HEK293 (cell line): Measurements from ENCODE around the gene RYR2.

Experiments used
- CTCF ChIP-seq: fragments of 450-650 bp; formaldehyde crosslinking; IDR thresholded peaks from 2 replicates; pipeline ENCODE4 v1.5.1; 2016; ENCODE audit warnings: missing biosample characterization, missing genetic modification characterization
- KLF10 ChIP-seq: fragments of 450-650 bp; IDR thresholded peaks from 2 replicates; pipeline ENCODE4 v1.5.1; 2018; ENCODE audit warnings: missing biosample characterization, mild to moderate bottlenecking, missing genetic modification characterization
- KLF17 ChIP-seq: fragments of 450-650 bp; formaldehyde crosslinking; IDR thresholded peaks from 2 replicates; pipeline ENCODE4 v1.5.1; 2016; ENCODE audit warnings: missing biosample characterization, missing genetic modification characterization
- MZF1 ChIP-seq: fragments of 450-650 bp; formaldehyde crosslinking; IDR thresholded peaks from 2 replicates; pipeline ENCODE4 v1.5.1; 2017; ENCODE audit warnings: missing biosample characterization, missing genetic modification characterization, borderline replicate concordance
- SP2 ChIP-seq: fragments of 450-650 bp; formaldehyde crosslinking; IDR thresholded peaks from 2 replicates; pipeline ENCODE4 v1.5.1; 2016; ENCODE audit warnings: missing biosample characterization, missing genetic modification characterization
- SP7 ChIP-seq: fragments of 450-650 bp; formaldehyde crosslinking; IDR thresholded peaks from 2 replicates; pipeline ENCODE4 v1.5.1; 2016; ENCODE audit warnings: missing biosample characterization, missing genetic modification characterization
- ZBTB20 ChIP-seq: fragments of 450-650 bp; formaldehyde crosslinking; IDR thresholded peaks from 2 replicates; pipeline ENCODE4 v1.5.1; 2016; ENCODE audit warnings: missing biosample characterization, missing genetic modification characterization
- ZFP37 ChIP-seq: fragments of 450-650 bp; formaldehyde crosslinking; IDR thresholded peaks from 2 replicates; pipeline ENCODE4 v1.5.1; 2016; ENCODE audit warnings: missing biosample characterization, missing genetic modification characterization
- ZFP69B ChIP-seq: fragments of 450-650 bp; formaldehyde crosslinking; IDR thresholded peaks from 2 replicates; pipeline ENCODE4 v1.5.1; 2016; ENCODE audit warnings: missing biosample characterization, missing genetic modification characterization
- ZNF292 ChIP-seq: fragments of 450-650 bp; formaldehyde crosslinking; IDR thresholded peaks from 2 replicates; pipeline ENCODE4 v1.5.1; 2016; ENCODE audit warnings: low read depth, missing biosample characterization, missing genetic modification characterization, borderline replicate concordance
- ZNF324 ChIP-seq: fragments of 450-650 bp; formaldehyde crosslinking; IDR thresholded peaks from 2 replicates; pipeline ENCODE4 v1.5.1; 2016; ENCODE audit warnings: missing biosample characterization, missing genetic modification characterization
- ZNF362 ChIP-seq: fragments of 450-650 bp; formaldehyde crosslinking; IDR thresholded peaks from 2 replicates; pipeline ENCODE4 v1.5.1; 2016; ENCODE audit warnings: missing biosample characterization, missing genetic modification characterization
- ZNF398 ChIP-seq: fragments of 450-650 bp; formaldehyde crosslinking; IDR thresholded peaks from 2 replicates; pipeline ENCODE4 v1.5.1; 2017; ENCODE audit warnings: missing biosample characterization, missing genetic modification characterization
- ZNF416 ChIP-seq: fragments of 450-650 bp; formaldehyde crosslinking; IDR thresholded peaks from 2 replicates; pipeline ENCODE4 v1.5.1; 2016; ENCODE audit warnings: missing biosample characterization, missing genetic modification characterization
- ZNF426 ChIP-seq: fragments of 450-650 bp; formaldehyde crosslinking; IDR thresholded peaks from 2 replicates; pipeline ENCODE4 v1.5.1; 2017; ENCODE audit warnings: missing biosample characterization, missing genetic modification characterization, mild to moderate bottlenecking, inconsistent platforms, moderate library complexity
- ZNF449 ChIP-seq: fragments of 450-650 bp; formaldehyde crosslinking; IDR thresholded peaks from 2 replicates; pipeline ENCODE4 v1.5.1; 2017; ENCODE audit warnings: missing biosample characterization, mild to moderate bottlenecking, missing genetic modification characterization, moderate library complexity
- ZNF544 ChIP-seq: fragments of 450-650 bp; formaldehyde crosslinking; IDR thresholded peaks from 2 replicates; pipeline ENCODE4 v1.5.0; 2017; ENCODE audit warnings: missing biosample characterization, missing genetic modification characterization
- ZNF555 ChIP-seq: fragments of 450-650 bp; formaldehyde crosslinking; conservative IDR thresholded peaks from 2 replicates; pipeline ENCODE4 v1.5.1; 2017; ENCODE audit warnings: missing biosample characterization, mild to moderate bottlenecking, missing genetic modification characterization, inconsistent platforms
- ZNF561 ChIP-seq: fragments of 450-650 bp; IDR thresholded peaks from 2 replicates; pipeline ENCODE4 v1.5.1; 2018; ENCODE audit warnings: missing biosample characterization, missing genetic modification characterization, borderline replicate concordance
- ZNF571 ChIP-seq: fragments of 450-650 bp; formaldehyde crosslinking; IDR thresholded peaks from 2 replicates; pipeline ENCODE4 v1.5.0; 2017; ENCODE audit warnings: missing biosample characterization, missing genetic modification characterization
- ZNF623 ChIP-seq: fragments of 450-650 bp; formaldehyde crosslinking; IDR thresholded peaks from 2 replicates; pipeline ENCODE4 v1.5.1; 2016; ENCODE audit warnings: missing biosample characterization, missing genetic modification characterization
- ZNF658 ChIP-seq: fragments of 450-650 bp; formaldehyde crosslinking; IDR thresholded peaks from 2 replicates; pipeline ENCODE4; 2016; ENCODE audit warnings: missing biosample characterization, missing genetic modification characterization
- ZNF768 ChIP-seq: fragments of 450-650 bp; formaldehyde crosslinking; IDR thresholded peaks from 2 replicates; pipeline ENCODE4 v1.5.1; 2018; ENCODE audit warnings: missing biosample characterization, mild to moderate bottlenecking, missing genetic modification characterization
- ZNF777 ChIP-seq: fragments of 450-650 bp; formaldehyde crosslinking; IDR thresholded peaks from 2 replicates; pipeline ENCODE4 v1.5.1; 2017; ENCODE audit warnings: missing biosample characterization, missing genetic modification characterization, borderline replicate concordance
- ZNF791 ChIP-seq: fragments of 450-650 bp; formaldehyde crosslinking; IDR thresholded peaks from 2 replicates; pipeline ENCODE4 v1.5.1; 2016; ENCODE audit warnings: missing biosample characterization, missing genetic modification characterization
- ZSCAN16 ChIP-seq: fragments of 450-650 bp; formaldehyde crosslinking; IDR thresholded peaks from 2 replicates; pipeline ENCODE4 v1.5.1; 2016; ENCODE audit warnings: missing biosample characterization, missing genetic modification characterization

The RYR2 gene

GRCh38 chr1:237005674-237006073 lies 36.3 kb upstream of the RYR2 start (continued):
- TF ChIP-seq ZNF449 (no peak), ZFP37 (tag by site-specific recombination) (no peak), ZNF426 (tag by site-specific recombination) (no peak), ZNF768 (tag by site-specific recombination) (no peak), ZNF791 (no peak), CTCF (no peak), MZF1 (tag by site-specific recombination) (no peak), ZNF658 (tag by site-specific recombination) (no peak), ZNF398 (peak; percentile 64), ZNF544 (tag by site-specific recombination) (peak; percentile 97), SP2 (tag by site-specific recombination) (no peak), ZNF777 (tag by site-specific recombination) (no peak), KLF17 (no peak), ZNF561 (tag by site-specific recombination) (0 out of 2 replicates have a peak, but pooled peaks have one; percentile 42), ZSCAN16 (no peak), ZNF324 (tag by site-specific recombination) (no peak), ZNF416 (tag by site-specific recombination) (no peak), ZNF555 (tag by site-specific recombination) (no peak), ZBTB20 (tag by site-specific recombination) (no peak), ZNF571 (peak; percentile 75; the same call in 1 of the 2 replicates), SP7 (no peak), KLF10 (tag by site-specific recombination) (0 out of 2 replicates have a peak, but pooled peaks have one; percentile 36), ZNF623 (no peak), ZNF362 (tag by site-specific recombination) (0 out of 2 replicates have a peak, but pooled peaks have one; percentile 54), ZFP69B (no peak), ZNF292 (tag by site-specific recombination) (no peak)
